Endothelial cell (in vitro differentiated cells): ENCODE measurements around the gene XAF1. TPM values are rescaled to one million over a fixed set of nuclear protein-coding genes. Genes with fewer than 3 reads are reported as not detected.
"Not testable (repeated sequence)": the region's sequence is repeated elsewhere in the genome, so short reads cannot be mapped to it uniquely, and the experiment has no call there.

ENCODE experiments used
- DNase-seq: peaks from one replicate; pipeline ENCODE4 v3.0.0; 2021; ENCODE audit warnings: low spot score
- H3K27ac Mint-ChIP-seq: one replicate; pipeline ENCODE4 v1.8.0; 2021; ENCODE audit warnings: mixed read lengths, inconsistent platforms; ENCODE audit not compliant: unreplicated experiment
- H3K27me3 Mint-ChIP-seq: one replicate; pipeline ENCODE4 v1.8.0; 2021; ENCODE audit warnings: mild to moderate bottlenecking, moderate library complexity, mixed read lengths, inconsistent platforms; ENCODE audit not compliant: unreplicated experiment
- H3K36me3 Mint-ChIP-seq: one replicate; pipeline ENCODE4 v1.8.0; 2021; ENCODE audit warnings: mild to moderate bottlenecking, low read depth, mixed read lengths, inconsistent platforms; ENCODE audit not compliant: unreplicated experiment
- H3K4me1 Mint-ChIP-seq: one replicate; pipeline ENCODE4 v1.8.0; 2021; ENCODE audit warnings: mild to moderate bottlenecking, mixed read lengths, inconsistent platforms; ENCODE audit not compliant: unreplicated experiment
- H3K4me3 Mint-ChIP-seq: one replicate; pipeline ENCODE4 v1.8.0; 2021; ENCODE audit warnings: mild to moderate bottlenecking, mixed read lengths, inconsistent platforms; ENCODE audit not compliant: unreplicated experiment
- H3K9me3 Mint-ChIP-seq: one replicate; pipeline ENCODE4 v1.8.0; 2021; ENCODE audit warnings: mixed read lengths, inconsistent platforms; ENCODE audit not compliant: unreplicated experiment
- CTCF ChIP-seq: fragments of 200-600 bp; sonication (generic); IDR thresholded peaks from one replicate; pipeline ENCODE4 v1.5.0; 2021; ENCODE audit warnings: antibody characterized with exemption; ENCODE audit not compliant: unreplicated experiment
- total RNA-seq: library from RNA; stranded (reverse); fragmentation: NEBNext Ultra II Directional; extraction: Animal tissue kit (Norgen Biotek cat#: 25700); gene quantifications from one replicate; pipeline ENCODE4 v1.2.1, GENCODE V29; 2021; ENCODE audit not compliant: unreplicated experiment

XAF1 gene
- total RNA-seq, 1 donor from 2014 or later, result 0.38 TPM

- H3K36me3 Mint-ChIP-seq, result no peaks in the 10 kb centered on the region
- peaks cover 32% of the 10 kb centered on the region for H3K4me1 Mint-ChIP-seq
- peak overlapping the region; percentile 16 for H3K27ac Mint-ChIP-seq
- DNase-seq, result no peak
- peaks cover 7% of the 10 kb centered on the region for H3K27me3 Mint-ChIP-seq
- no peak for TF ChIP-seq CTCF
- no peaks in the 10 kb centered on the region for H3K9me3 Mint-ChIP-seq
- H3K4me3 Mint-ChIP-seq, result no peak overlapping the region
Measured at GRCh38 chr17:6757747-6758146, 1.9 kb downstream of the XAF1 start.

GRCh38 chr17:6761779-6762178 lies 5.9 kb downstream of the XAF1 start:
- peaks cover 5% of the 10 kb centered on the region for H3K27me3 Mint-ChIP-seq
- no peak for DNase-seq

GRCh38 chr17:6768447-6768846 lies 12.6 kb downstream of the XAF1 start:
- Mint-ChIP-seq H3K27ac (no peak overlapping the region), H3K36me3 (no peaks in the 10 kb centered on the region), H3K4me3 (no peak overlapping the region), H3K4me1 (no peaks in the 10 kb centered on the region), H3K27me3 (peaks cover 2% of the 10 kb centered on the region), H3K9me3 (no peaks in the 10 kb centered on the region)
- DNase-seq, result no peak
- no peak for TF ChIP-seq CTCF

More at GRCh38 chr17:6761779-6762178, 5.9 kb downstream of the XAF1 start:
- H3K4me1 Mint-ChIP-seq, result peaks cover 9% of the 10 kb centered on the region
- no peaks in the 10 kb centered on the region for H3K9me3 Mint-ChIP-seq
- H3K27ac Mint-ChIP-seq, result no peak overlapping the region
- no peak overlapping the region for H3K4me3 Mint-ChIP-seq
- H3K36me3 Mint-ChIP-seq, result no peaks in the 10 kb centered on the region
- no peak for TF ChIP-seq CTCF

GRCh38 chr17:6772016-6772415 lies 16.2 kb downstream of the XAF1 start:
- H3K36me3 Mint-ChIP-seq, result no peaks in the 10 kb centered on the region
- no peak overlapping the region for H3K4me3 Mint-ChIP-seq
- peaks cover 8% of the 10 kb centered on the region for H3K27me3 Mint-ChIP-seq
- no peaks in the 10 kb centered on the region for H3K4me1 Mint-ChIP-seq
- no peak overlapping the region for H3K27ac Mint-ChIP-seq
- TF ChIP-seq CTCF, result no peak
- H3K9me3 Mint-ChIP-seq, result no peaks in the 10 kb centered on the region
- DNase-seq, result no peak

GRCh38 chr17:6774906-6775305 lies 19.1 kb downstream of the XAF1 start:
- not testable (repeated sequence) for H3K36me3 Mint-ChIP-seq, H3K4me3 Mint-ChIP-seq, DNase-seq, H3K4me1 Mint-ChIP-seq, H3K27ac Mint-ChIP-seq, H3K9me3 Mint-ChIP-seq
- H3K27me3 Mint-ChIP-seq, result peaks cover 13% of the 10 kb centered on the region
